SK-N-SH (cell line): ENCODE data around the gene KLF7. TPM values are rescaled to one million over a fixed set of nuclear protein-coding genes. Genes with fewer than 3 reads are reported as not detected.

ENCODE experiments used
- CTCF ChIA-PET: fragments of 300-600, 350-600 bp; formaldehyde crosslinking; extraction: SDS; loops from one replicate; lab custom pipeline; 2021; lab: Yijun Ruan, JAX
- POLR2A ChIA-PET: fragments of 350-600 bp; sonication (Branson Sonifier 250); formaldehyde crosslinking; extraction: SDS; loops from one replicate; lab custom pipeline; 2020; ENCODE audit warnings: antibody characterized with exemption, inconsistent platforms; lab: Yijun Ruan, JAX
- DNase-seq: peaks from one replicate; pipeline ENCODE4 v3.0.0; 2012
- H2AFZ ChIP-seq: fragments of 200-600 bp; sonication (generic); 2 replicates; pipeline ENCODE4 v1.8.1; 2016; ENCODE audit warnings: antibody characterized with exemption, mild to moderate bottlenecking, low read depth
- H3F3A ChIP-seq: fragments of 200-600 bp; sonication (generic); replicated peaks from 2 replicates; pipeline ENCODE3; 2016; ENCODE audit warnings: antibody characterized with exemption, mild to moderate bottlenecking; ENCODE audit not compliant: insufficient read depth
- H3K27ac ChIP-seq, 2 experiments: fragments of 200-500 bp in 1 of 2; fragments of 200-600 bp in 1 of 2; sonication (Bioruptor generic) in 1 of 2; sonication (generic), shearing (Covaris generic) in 1 of 2; 2 replicates each; pipeline versions ENCODE4 v1.5.1 to v1.6.1; 2014 to 2016; ENCODE audit warnings: low read depth in 2 of 2, inconsistent platforms in 1 of 2, low read length in 1 of 2, mild to moderate bottlenecking in 1 of 2, mixed read lengths in 1 of 2
- H3K27me3 ChIP-seq: fragments of 200-600 bp; sonication (generic), shearing (Covaris generic); 2 replicates; pipeline ENCODE4 v1.6.1; 2016; ENCODE audit warnings: mixed run types; ENCODE audit not compliant: insufficient read depth
- H3K36me3 ChIP-seq, 2 experiments: fragments of 200-500 bp in 1 of 2; fragments of 200-600 bp in 1 of 2; sonication (Bioruptor generic) in 1 of 2; sonication (generic) in 1 of 2; replicated peaks in 1 of 2; 2 replicates each; pipeline versions ENCODE3 to v1.5.1; 2014 to 2016; ENCODE audit warnings: low read length in 1 of 2, mild to moderate bottlenecking in 1 of 2; ENCODE audit not compliant: insufficient read depth in 2 of 2, control insufficient read depth in 1 of 2
- H3K4me1 ChIP-seq, 2 experiments: fragments of 200-500 bp in 1 of 2; fragments of 200-600 bp in 1 of 2; sonication (Bioruptor generic) in 1 of 2; sonication (generic), shearing (Covaris generic) in 1 of 2; 2 replicates each; pipeline versions ENCODE4 v1.5.1 to v1.6.1; 2014 to 2016; ENCODE audit warnings: low read depth in 1 of 2, low read length in 1 of 2, mixed run types in 1 of 2; ENCODE audit not compliant: insufficient read depth in 2 of 2, control insufficient read depth in 1 of 2
- H3K4me2 ChIP-seq: fragments of 200-600 bp; sonication (generic), shearing (Covaris generic); 2 replicates; pipeline ENCODE4 v1.6.1; 2017; ENCODE audit warnings: mixed run types
- H3K4me3 ChIP-seq, 2 experiments: fragments of 200-500 bp in 1 of 2; fragments of 200-600 bp in 1 of 2; sonication (Bioruptor generic) in 1 of 2; sonication (generic), shearing (Covaris generic) in 1 of 2; 2 replicates each; pipeline versions ENCODE4 v1.5.1 to v1.8.1; 2014 to 2016; ENCODE audit warnings: low read depth in 2 of 2, inconsistent platforms in 1 of 2, low read length in 1 of 2, mild to moderate bottlenecking in 1 of 2, mixed read lengths in 1 of 2, moderate library complexity in 1 of 2
- H3K79me2 ChIP-seq: fragments of 200-600 bp; sonication (generic); 2 replicates; pipeline ENCODE4 v1.8.1; 2017; ENCODE audit warnings: mild to moderate bottlenecking; ENCODE audit not compliant: insufficient read depth
- H3K9ac ChIP-seq: fragments of 200-600 bp; sonication (generic); 2 replicates; pipeline ENCODE4 v1.6.1; 2017; ENCODE audit warnings: mixed run types
- H3K9me2 ChIP-seq: fragments of 200-600 bp; sonication (generic); 2 replicates; pipeline ENCODE4 v1.6.1; 2017; ENCODE audit warnings: mixed run types
- H3K9me3 ChIP-seq: fragments of 200-600 bp; sonication (generic); 2 replicates; pipeline ENCODE4 v1.6.1; 2017; ENCODE audit warnings: mixed run types, mild to moderate bottlenecking, moderate library complexity
- H4K20me1 ChIP-seq: fragments of 200-600 bp; sonication (generic); 2 replicates; pipeline ENCODE4 v1.6.1; 2017; ENCODE audit warnings: mild to moderate bottlenecking, mixed run types; ENCODE audit not compliant: insufficient read depth
- EZH2phosphoT487 ChIP-seq: fragments of 200-600 bp; sonication (generic); IDR thresholded peaks from 2 replicates; pipeline ENCODE4 v1.6.1; 2017; ENCODE audit warnings: low read depth, mixed run types, mild to moderate bottlenecking, antibody characterized with exemption, moderate library complexity, borderline replicate concordance
- FOXJ3 ChIP-seq: sonication (generic); formaldehyde crosslinking; IDR thresholded peaks from 2 replicates; pipeline ENCODE4 v1.5.1; 2020; ENCODE audit warnings: mild to moderate bottlenecking, missing genetic modification reagents
- FOXM1 ChIP-seq: IDR thresholded peaks from 2 replicates; pipeline ENCODE4 v1.4.0; 2012; ENCODE audit warnings: low read depth, mild to moderate bottlenecking
- GATA2 ChIP-seq: sonication (generic); formaldehyde crosslinking; IDR thresholded peaks from 2 replicates; pipeline ENCODE4 v1.5.0; 2020; ENCODE audit warnings: mild to moderate bottlenecking, missing genetic modification reagents
- IRF3 ChIP-seq: fragments of 150-350 bp; IDR thresholded peaks from 2 replicates; pipeline ENCODE4 v1.6.1; 2016; ENCODE audit warnings: mild to moderate bottlenecking, low read depth, low read length
- JUND ChIP-seq: IDR thresholded peaks from 2 replicates; pipeline ENCODE4 v1.4.0; 2012
- NFIC ChIP-seq: IDR thresholded peaks from 2 replicates; pipeline ENCODE4 v1.4.0; 2012; ENCODE audit warnings: borderline replicate concordance
- PBX3 ChIP-seq: IDR thresholded peaks from 2 replicates; pipeline ENCODE4; 2012
- RAD21 ChIP-seq: IDR thresholded peaks from 2 replicates; pipeline ENCODE4 v1.6.1; 2012; ENCODE audit warnings: mild to moderate bottlenecking, low read length
- REST ChIP-seq: IDR thresholded peaks from 2 replicates; pipeline ENCODE4 v1.6.1; 2012; ENCODE audit warnings: mild to moderate bottlenecking, low read depth, low read length, moderate library complexity
- RXRA ChIP-seq: IDR thresholded peaks from 2 replicates; pipeline ENCODE4 v1.4.0; 2012; ENCODE audit warnings: low read depth, mild to moderate bottlenecking, borderline replicate concordance
- SIN3A ChIP-seq: IDR thresholded peaks from 2 replicates; pipeline ENCODE4 v1.6.1; 2012; ENCODE audit warnings: low read depth, mild to moderate bottlenecking, low read length, moderate library complexity, borderline replicate concordance
- SMC3 ChIP-seq: IDR thresholded peaks from 2 replicates; pipeline ENCODE4 v1.6.1; 2012; ENCODE audit warnings: low read depth, low read length, improper control_type of control experiment
- USF2 ChIP-seq: fragments of 150-350 bp; IDR thresholded peaks from 2 replicates; pipeline ENCODE4 v1.6.1; 2017; ENCODE audit warnings: antibody characterized with exemption, low read length, low read depth, borderline replicate concordance
- ZBTB33 ChIP-seq: IDR thresholded peaks from 2 replicates; pipeline ENCODE4 v1.4.0; 2012; ENCODE audit warnings: low read depth, borderline replicate concordance
- WGBS: methylation state at CpG from one replicate; pipeline ENCODE4 v1.1.6; 2017; ENCODE audit warnings: low lambda C conversion rate; 5-methylcytosine and 5-hydroxymethylcytosine counted together
- polyA plus RNA-seq, 3 experiments: library from polyadenylated mRNA; depleted of rRNA; stranded (reverse); fragments of >200 nt; gene quantifications; 2 replicates each; pipeline ENCODE4 v1.2.3, GENCODE V29; 2012

Gene KLF7
- polyA plus RNA-seq, 1 of the 3 experiments (the other 2 are of a cell fraction): 7.5 TPM

- H3K27ac ChIP-seq: no peak overlapping the region
- TF ChIP-seq NFIC (no peak), RXRA (no peak), GATA2 (CRISPR knock-in tag) (no peak), PBX3 (no peak), USF2 (no peak), REST (no peak), FOXM1 (no peak), IRF3 (no peak), EZH2phosphoT487 (no peak)
- TF ChIP-seq, all 33 proteins: peak for 0
- no peak overlapping the region for H2AFZ ChIP-seq
- H3K36me3 ChIP-seq: no peaks in the 10 kb centered on the region
- ChIA-PET CTCF (interaction anchor here (0.8 kb wide), 1 partner anchor 35 kb away, joined by 3 read pairs; no protein-coding TSS in a partner anchor), POLR2A (no interaction called here)
- 61% methylated on average over 2 of the region's 2 CpGs for WGBS
- no peaks in the 10 kb centered on the region for H3K79me2 ChIP-seq
- H3K9ac ChIP-seq: no peak overlapping the region
- H4K20me1 ChIP-seq: no peaks in the 10 kb centered on the region
- no peak overlapping the region for H3K4me3 ChIP-seq
- H3K4me2 ChIP-seq: no peak overlapping the region
- DNase-seq: no peak
- H3K9me3 ChIP-seq: no peaks in the 10 kb centered on the region
- H3K27me3 ChIP-seq: no peaks in the 10 kb centered on the region
- H3F3A ChIP-seq: no peaks in the 10 kb centered on the region
- H3K4me1 ChIP-seq: no peaks in the 10 kb centered on the region; a peak in 2 of 4 replicates
- H3K9me2 ChIP-seq: no peaks in the 10 kb centered on the region
Measured at GRCh38 chr2:207038299-207038698, 127.4 kb downstream of the KLF7 start.

- no peaks in the 10 kb centered on the region for H4K20me1 ChIP-seq
- H3K9me3 ChIP-seq: no peaks in the 10 kb centered on the region
- H3K27me3 ChIP-seq: no peaks in the 10 kb centered on the region
- no peak overlapping the region for H3K27ac ChIP-seq
- H3K4me1 ChIP-seq: no peaks in the 10 kb centered on the region; a peak in 2 of 4 replicates
- H3K9me2 ChIP-seq: no peaks in the 10 kb centered on the region
- H3F3A ChIP-seq: no peaks in the 10 kb centered on the region
- ChIA-PET POLR2A (no interaction called here), CTCF (no interaction called here)
- no peak overlapping the region for H2AFZ ChIP-seq
- H3K36me3 ChIP-seq: no peaks in the 10 kb centered on the region
- WGBS: 71% methylated on average over 7 of the region's 7 CpGs
- H3K9ac ChIP-seq: no peak overlapping the region
- no peaks in the 10 kb centered on the region for H3K79me2 ChIP-seq
- no peak overlapping the region for H3K4me3 ChIP-seq
- DNase-seq: no peak
- no peak overlapping the region for H3K4me2 ChIP-seq
- TF ChIP-seq FOXJ3 (no peak), PBX3 (no peak), NFIC (no peak), SMC3 (no peak), IRF3 (no peak), ZBTB33 (no peak), RAD21 (no peak), JUND (no peak), SIN3A (no peak)
Measured at GRCh38 chr2:207037896-207038295, 127.9 kb downstream of the KLF7 start.
